ENCODE data around the gene ZNF695. TPM values are rescaled to one million over a fixed set of nuclear protein-coding genes. Genes with fewer than 3 reads are reported as not detected.
A peak's percentile ranks its signal among the peaks of the same experiment; 100 is the strongest.
"Not testable (repeated sequence)": the region's sequence is repeated elsewhere in the genome, so short reads cannot be mapped to it uniquely, and the experiment has no call there.

Gene ZNF695
- 1.6 TPM for total RNA-seq
- 1 to 10 TPM; 1.2 to 2.1 (median 1.9) TPM for polyA plus RNA-seq (ENCODE audit: insufficient read depth in 1 of 8, insufficient read length in 8 of 8, low replicate concordance in 1 of 8)
- long read RNA-seq, donor 1, partial matches to known transcripts: 0 of 1 reads
- long read RNA-seq, donor 1, other reads (novel, unspliced or antisense): 0 of 1 reads
- long read RNA-seq, donor 2: 0 reads
- long read RNA-seq, donor 3: 0 reads
- long read RNA-seq, donor 4: 0 reads
- long read RNA-seq, donor 5, partial matches to known transcripts: 0 of 4 reads
- long read RNA-seq, donor 5, other reads (novel, unspliced or antisense): 0 of 4 reads
- long read RNA-seq, donor 6: 0 reads
- long read RNA-seq, donor 7: 0 reads
- long read RNA-seq, donor 8: 0 reads
- long read RNA-seq, donor 9: 0 reads
- long read RNA-seq, donor 10, partial matches to known transcripts: 0 of 2 reads
- long read RNA-seq, donor 10, other reads (novel, unspliced or antisense): 0 of 2 reads
- long read RNA-seq, donor 11: 0 reads

DNA sequence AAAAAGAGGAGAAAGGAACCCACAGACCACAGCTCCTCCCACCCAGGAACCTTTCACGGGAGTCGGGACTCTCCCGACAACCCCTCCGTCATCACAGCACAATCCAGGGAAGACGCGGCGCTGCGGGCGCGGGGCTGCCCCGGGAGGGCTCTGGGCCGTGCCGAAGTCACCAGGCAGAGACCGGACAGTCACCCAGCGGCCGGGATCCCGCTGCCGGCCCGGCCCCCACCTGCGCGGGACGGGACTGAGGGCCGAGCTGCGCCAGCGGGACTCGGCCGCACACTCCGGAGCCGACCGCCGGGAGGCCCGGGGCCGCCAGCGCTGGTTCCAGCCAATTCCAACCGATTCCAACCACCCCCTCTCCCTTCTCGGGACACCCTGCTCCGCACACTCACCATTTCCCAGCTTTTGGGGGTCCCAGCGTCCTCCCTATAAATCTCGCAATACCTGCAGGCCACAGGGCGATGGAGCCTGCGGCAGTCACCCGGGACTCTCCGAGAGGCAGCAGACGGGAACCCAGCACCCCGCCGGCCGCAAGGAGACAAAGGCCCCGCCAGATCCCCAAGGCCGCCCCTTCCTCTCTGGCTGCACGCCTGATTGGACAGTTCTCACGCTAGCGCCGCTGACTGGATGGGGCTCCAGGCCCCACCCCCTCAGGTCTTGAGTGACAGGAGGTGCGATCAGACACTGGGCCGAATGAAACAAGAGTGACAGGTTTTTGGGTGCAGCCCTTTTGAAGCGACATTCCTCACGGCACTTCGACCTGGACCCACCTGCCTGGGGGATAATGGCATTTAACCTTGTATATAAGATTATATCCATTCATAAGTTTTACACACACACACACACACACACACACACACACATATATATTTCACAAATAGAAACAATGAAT is at the start of gene ZNF695:
ZNF695 (minus strand) TSS at position 547 of the 895 bp plus-strand sequence; CDS start at position 398, 149 bp downstream.
- no peaks in the 10 kb centered on the region for H3K36me3 ChIP-seq (ENCODE audit: control insufficient read depth, insufficient read depth, low read length)
- H3K9me3 ChIP-seq (replicated peaks; ENCODE audit: control insufficient read depth, low read depth, low read length): peaks cover 3% of the 10 kb centered on the region
- DNase-seq: peak; percentile 97
- under 1% methylated on average over 50 of the region's 58 CpGs for WGBS (ENCODE audit: insufficient coverage)
- no peaks in the 10 kb centered on the region for H3K27me3 ChIP-seq (ENCODE audit: control insufficient read depth, insufficient read depth, low read length)
- H3K27ac ChIP-seq (ENCODE audit: low read length): peak within 1 kb of the TSS; percentile 55
- peak within 1 kb of the TSS; percentile 84 for H3K4me3 ChIP-seq (ENCODE audit: low read length)
- H3K4me1 ChIP-seq (ENCODE audit: control insufficient read depth, insufficient read depth, low read length): peaks cover 2% of the 10 kb centered on the region

DNA sequence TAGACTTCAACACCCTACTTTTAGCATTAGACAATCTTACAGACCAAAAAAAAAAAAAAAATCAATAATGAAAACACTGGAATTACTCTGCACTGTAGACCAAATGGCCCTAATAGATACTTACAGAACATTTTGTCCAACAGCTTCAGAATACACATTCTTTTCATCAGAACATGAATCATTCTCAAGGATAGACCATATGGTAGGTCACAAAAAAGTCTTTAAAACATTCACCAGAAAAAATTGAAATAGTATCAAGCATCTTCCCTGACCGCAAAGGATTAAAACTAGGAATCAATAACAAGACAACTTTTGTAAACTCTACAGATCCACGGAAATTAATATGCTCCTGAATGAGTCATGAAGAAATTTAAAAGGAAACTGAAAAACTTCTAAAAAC is 48.2 kb upstream of the ZNF695 start:
- Histone ChIP-seq H3K4me1 (ENCODE audit: control insufficient read depth, insufficient read depth, low read length) (no peaks in the 10 kb centered on the region), H3K4me3 (ENCODE audit: low read length) (no peak overlapping the region), H3K36me3 (ENCODE audit: control insufficient read depth, insufficient read depth, low read length) (no peaks in the 10 kb centered on the region), H3K27ac (ENCODE audit: low read length) (no peak overlapping the region), H3K27me3 (ENCODE audit: control insufficient read depth, insufficient read depth, low read length) (no peaks in the 10 kb centered on the region), H3K9me3 (replicated peaks; ENCODE audit: control insufficient read depth, low read depth, low read length) (peaks cover 47% of the 10 kb centered on the region)
- no CpG with 5 or more reads among the region's 2 CpGs for WGBS (ENCODE audit: insufficient coverage)
- DNase-seq: no peak

DNA sequence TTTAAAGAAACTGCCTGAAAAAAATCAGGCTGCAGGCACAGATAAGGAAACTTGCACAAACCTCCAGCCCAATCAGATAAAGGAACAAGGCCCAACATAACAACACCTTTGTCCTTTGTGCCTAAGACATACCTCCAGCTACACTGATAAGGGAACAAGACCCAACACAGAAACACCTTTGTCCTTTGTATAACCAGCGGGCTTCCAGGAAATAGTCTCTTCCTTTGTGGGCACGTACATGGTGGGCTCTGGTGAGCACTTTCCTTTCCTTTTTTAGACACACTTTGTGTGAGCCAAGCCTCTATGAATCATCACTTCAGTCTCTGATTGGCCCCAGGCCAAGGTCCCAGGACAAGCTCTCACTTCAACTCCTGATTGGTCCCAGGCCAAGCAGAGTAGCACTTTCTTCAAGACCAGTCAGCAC is 47.1 kb upstream of the ZNF695 start:
- Histone ChIP-seq H3K27me3 (ENCODE audit: control insufficient read depth, insufficient read depth, low read length) (no peaks in the 10 kb centered on the region), H3K27ac (ENCODE audit: low read length) (no peak overlapping the region), H3K4me1 (ENCODE audit: control insufficient read depth, insufficient read depth, low read length) (no peaks in the 10 kb centered on the region), H3K36me3 (ENCODE audit: control insufficient read depth, insufficient read depth, low read length) (no peaks in the 10 kb centered on the region), H3K9me3 (replicated peaks; ENCODE audit: control insufficient read depth, low read depth, low read length) (peaks cover 50% of the 10 kb centered on the region), H3K4me3 (ENCODE audit: low read length) (no peak overlapping the region)
- 100% methylated on average over 2 of the region's 2 CpGs for WGBS (ENCODE audit: insufficient coverage)
- no peak for DNase-seq

DNA sequence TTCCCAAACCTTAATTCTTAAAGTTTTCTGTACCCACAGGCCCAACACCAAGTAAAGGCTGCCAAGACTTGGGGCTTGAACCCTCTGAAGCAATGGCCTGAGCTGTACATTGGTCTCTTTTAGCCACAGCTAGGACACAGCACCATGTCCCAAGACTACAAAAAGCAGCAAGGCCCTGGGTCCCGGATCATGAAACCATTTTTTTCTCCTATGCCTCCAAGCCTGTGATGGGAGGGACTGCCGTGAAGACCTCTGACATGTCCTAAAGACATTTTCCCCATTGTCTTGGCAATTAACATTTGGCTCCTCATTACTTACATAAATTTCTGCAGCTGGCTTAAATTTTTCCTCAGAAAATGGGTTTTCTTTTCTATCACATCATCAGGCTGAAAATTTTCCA is 39.8 kb upstream of the ZNF695 start:
- peaks cover 51% of the 10 kb centered on the region for H3K9me3 ChIP-seq (replicated peaks; ENCODE audit: control insufficient read depth, low read depth, low read length)
- H3K27ac ChIP-seq (ENCODE audit: low read length): no peak overlapping the region
- DNase-seq: no peak
- no peaks in the 10 kb centered on the region for H3K27me3 ChIP-seq (ENCODE audit: control insufficient read depth, insufficient read depth, low read length)
- WGBS (ENCODE audit: insufficient coverage): 100% methylated on average over 1 of the region's 2 CpGs
- no peaks in the 10 kb centered on the region for H3K36me3 ChIP-seq (ENCODE audit: control insufficient read depth, insufficient read depth, low read length)
- no peak overlapping the region for H3K4me3 ChIP-seq (ENCODE audit: low read length)
- H3K4me1 ChIP-seq (ENCODE audit: control insufficient read depth, insufficient read depth, low read length): no peaks in the 10 kb centered on the region

GRCh38 chr1:247047260-247047659 is 39.4 kb upstream of the ZNF695 start:
- H3K9me3 ChIP-seq (replicated peaks; ENCODE audit: control insufficient read depth, low read depth, low read length): peaks cover 47% of the 10 kb centered on the region
- WGBS (ENCODE audit: insufficient coverage): 86% methylated on average over 1 of the region's 2 CpGs

GRCh38 chr1:247043406-247043805 is 35.5 kb upstream of the ZNF695 start:
- H3K9me3 ChIP-seq (replicated peaks; ENCODE audit: control insufficient read depth, low read depth, low read length): peaks cover 42% of the 10 kb centered on the region
- H3K36me3 ChIP-seq (ENCODE audit: control insufficient read depth, insufficient read depth, low read length): no peaks in the 10 kb centered on the region
- H3K4me3 ChIP-seq (ENCODE audit: low read length): no peak overlapping the region
- H3K27ac ChIP-seq (ENCODE audit: low read length): no peak overlapping the region
- no peak for DNase-seq
- no peaks in the 10 kb centered on the region for H3K4me1 ChIP-seq (ENCODE audit: control insufficient read depth, insufficient read depth, low read length)
- no peaks in the 10 kb centered on the region for H3K27me3 ChIP-seq (ENCODE audit: control insufficient read depth, insufficient read depth, low read length)
- no CpG with 5 or more reads among the region's 5 CpGs for WGBS (ENCODE audit: insufficient coverage)

More at GRCh38 chr1:247047260-247047659, 39.4 kb upstream of the ZNF695 start:
- Histone ChIP-seq H3K36me3 (ENCODE audit: control insufficient read depth, insufficient read depth, low read length) (no peaks in the 10 kb centered on the region), H3K4me3 (ENCODE audit: low read length) (no peak overlapping the region), H3K4me1 (ENCODE audit: control insufficient read depth, insufficient read depth, low read length) (no peaks in the 10 kb centered on the region), H3K27ac (ENCODE audit: low read length) (no peak overlapping the region), H3K27me3 (ENCODE audit: control insufficient read depth, insufficient read depth, low read length) (no peaks in the 10 kb centered on the region)
- DNase-seq: no peak

DNA sequence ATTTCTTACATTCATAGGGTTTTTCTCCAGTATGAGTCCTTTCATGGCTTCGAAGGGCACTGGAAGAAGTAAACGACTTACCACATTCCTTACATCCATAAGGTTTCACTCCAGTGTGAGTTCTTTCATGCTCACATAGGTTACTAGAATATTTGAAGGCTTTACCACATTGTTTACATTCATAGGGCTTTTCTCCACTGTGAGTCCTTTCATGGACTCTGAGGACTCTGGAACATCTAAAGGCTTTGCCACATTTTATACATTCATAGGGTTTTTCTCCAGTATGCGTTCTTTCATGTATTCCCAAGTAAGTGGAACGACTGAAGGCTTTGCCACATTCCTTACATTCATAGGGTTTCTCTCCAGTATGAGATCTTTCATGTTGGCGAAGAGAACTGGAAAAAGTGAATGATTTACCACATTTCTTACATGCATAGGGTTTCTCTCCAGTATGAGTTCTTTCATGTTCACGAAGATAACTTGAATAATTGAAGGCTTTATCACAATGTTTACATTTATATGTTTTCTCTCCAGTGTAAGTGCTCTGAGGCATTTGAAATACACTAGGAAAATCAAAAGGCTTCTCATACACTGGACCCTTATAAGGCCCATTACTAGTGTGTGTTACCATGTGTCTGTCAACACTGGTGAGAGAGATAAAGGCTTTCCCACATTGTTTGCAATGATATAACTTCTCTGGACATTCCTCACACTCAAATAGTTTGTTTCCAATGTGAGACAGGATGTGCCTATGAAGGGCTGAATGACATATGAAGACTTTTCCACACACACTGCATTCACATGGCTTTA is 29.9 kb upstream of the ZNF695 start:
- no peak for DNase-seq
- WGBS (ENCODE audit: insufficient coverage): no CpG with 5 or more reads among the region's 6 CpGs
- Histone ChIP-seq H3K4me3 (ENCODE audit: low read length) (no peak overlapping the region), H3K36me3 (ENCODE audit: control insufficient read depth, insufficient read depth, low read length) (peaks cover 5% of the 10 kb centered on the region), H3K9me3 (replicated peaks; ENCODE audit: control insufficient read depth, low read depth, low read length) (peaks cover 29% of the 10 kb centered on the region), H3K27ac (ENCODE audit: low read length) (no peak overlapping the region), H3K27me3 (ENCODE audit: control insufficient read depth, insufficient read depth, low read length) (no peaks in the 10 kb centered on the region), H3K4me1 (ENCODE audit: control insufficient read depth, insufficient read depth, low read length) (no peaks in the 10 kb centered on the region)

- H3K27ac ChIP-seq (ENCODE audit: low read length); DNase-seq; H3K4me1 ChIP-seq (ENCODE audit: control insufficient read depth, insufficient read depth, low read length); H3K4me3 ChIP-seq (ENCODE audit: low read length); H3K36me3 ChIP-seq (ENCODE audit: control insufficient read depth, insufficient read depth, low read length); H3K27me3 ChIP-seq (ENCODE audit: control insufficient read depth, insufficient read depth, low read length): not testable (repeated sequence)
- 100% methylated on average over 4 of the region's 30 CpGs for WGBS (ENCODE audit: insufficient coverage)
- H3K9me3 ChIP-seq (replicated peaks; ENCODE audit: control insufficient read depth, low read depth, low read length): peaks cover 29% of the 10 kb centered on the region
These were observed 24.4 kb upstream of the ZNF695 start for GRCh38 chr1:247032306-247032705.

- peaks cover 20% of the 10 kb centered on the region for H3K9me3 ChIP-seq (replicated peaks; ENCODE audit: control insufficient read depth, low read depth, low read length)
- not testable (repeated sequence) for H3K36me3 ChIP-seq (ENCODE audit: control insufficient read depth, insufficient read depth, low read length); H3K4me1 ChIP-seq (ENCODE audit: control insufficient read depth, insufficient read depth, low read length); DNase-seq; H3K4me3 ChIP-seq (ENCODE audit: low read length); H3K27ac ChIP-seq (ENCODE audit: low read length); H3K27me3 ChIP-seq (ENCODE audit: control insufficient read depth, insufficient read depth, low read length)
- WGBS (ENCODE audit: insufficient coverage): 60% methylated on average over 1 of the region's 5 CpGs
These were observed 16.8 kb upstream of the ZNF695 start for GRCh38 chr1:247024658-247025057.
